Breast epithelium (tissue), 3 donors: ENCODE data around the gene CDKN3.

ENCODE experiments used
- POLR2A ChIP-seq: fragments of 450-650 bp; IDR thresholded peaks from one replicate; pipeline ENCODE4 v1.6.1; 2016; ENCODE audit warnings: antibody characterized with exemption, mild to moderate bottlenecking, moderate library complexity
- POLR2AphosphoS5 ChIP-seq, 3 donors: sonication (generic); formaldehyde crosslinking; IDR thresholded peaks; one replicate each; pipeline ENCODE4 v1.6.1; 2017; ENCODE audit warnings: antibody characterized with exemption in 3 of 3

GRCh38 chr14:54459106-54459505 is 62.3 kb downstream of the CDKN3 start:
- TF ChIP-seq POLR2AphosphoS5 (IDR thresholded peaks at IDR 0.05) (no peak), POLR2A (no peak)
